ENCODE data around the gene UFSP2. TPM values are rescaled to one million over a fixed set of nuclear protein-coding genes. Genes with fewer than 3 reads are reported as not detected.

The UFSP2 gene
- total and polyA plus RNA-seq, 2 donors, result 19.9 to 38.9 TPM

DNA sequence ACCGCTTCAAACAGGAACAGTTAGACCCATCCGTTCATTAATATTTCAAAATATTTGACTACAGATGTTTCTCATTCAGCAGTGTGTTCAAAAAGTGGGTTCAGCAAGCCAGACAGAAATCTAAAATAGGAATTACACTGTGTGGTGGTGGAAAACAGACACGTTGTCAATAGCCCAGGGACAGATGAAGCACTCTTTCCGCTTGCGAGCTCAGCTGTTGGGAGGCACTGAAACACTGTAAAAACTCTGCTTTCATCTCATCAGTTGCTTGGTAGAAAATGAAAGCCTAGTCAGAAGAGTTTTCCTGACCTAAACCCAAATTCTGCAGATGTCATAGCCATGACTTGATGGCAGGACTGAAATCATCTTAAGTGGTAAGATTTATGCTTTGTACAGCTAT is 68.6 kb downstream of the UFSP2 start:
- Histone ChIP-seq H3K4me3 (ENCODE audit: low read length in 2 of 2) (no peak overlapping the region), H3K27ac (ENCODE audit: low read depth in 1 of 2, low read length in 1 of 2) (no peak overlapping the region), H3K27me3 (ENCODE audit: control insufficient read depth in 2 of 2, insufficient read depth in 1 of 2, low read length in 1 of 2) (no peaks in the 10 kb centered on the region), H3K36me3 (ENCODE audit: control insufficient read depth in 2 of 2, insufficient read depth in 2 of 2, low read length in 1 of 2) (no peaks in the 10 kb centered on the region), H3K9me3 (ENCODE audit: control insufficient read depth in 2 of 2, insufficient read depth in 1 of 2, low read length in 1 of 2) (no peaks in the 10 kb centered on the region), H3K4me1 (ENCODE audit: control insufficient read depth in 2 of 2, insufficient read depth in 2 of 2, low read length in 2 of 2) (no peaks in the 10 kb centered on the region)
- 97% methylated on average over 5 of the region's 5 CpGs for WGBS
- DNase-seq (ENCODE audit: low read depth in 6 of 9, low spot score in 9 of 9), result no peak

DNA sequence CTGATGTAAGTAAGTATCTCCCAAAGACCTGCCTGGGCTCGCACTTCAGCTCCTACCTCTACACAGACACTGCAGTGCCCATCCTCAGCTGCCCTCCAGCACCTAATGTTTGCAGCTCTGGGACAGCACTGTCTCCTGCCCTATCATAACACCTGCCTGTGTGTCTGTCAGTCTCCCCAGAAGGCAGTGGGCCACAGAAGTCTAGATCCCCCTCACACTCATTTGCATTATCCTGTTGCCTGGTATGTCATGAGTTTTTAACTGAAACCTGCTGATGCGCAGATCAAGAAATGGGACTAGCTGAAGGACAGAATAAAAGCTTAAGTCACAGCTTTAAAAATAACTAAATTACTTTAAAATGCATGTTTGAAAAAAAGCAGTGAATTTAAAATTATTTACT is 73.0 kb downstream of the UFSP2 start:
- WGBS, result 98% methylated on average over 2 of the region's 2 CpGs
- no peaks in the 10 kb centered on the region for H3K27me3 ChIP-seq (ENCODE audit: control insufficient read depth in 2 of 2, insufficient read depth in 1 of 2, low read length in 1 of 2)
- H3K4me1 ChIP-seq (ENCODE audit: control insufficient read depth in 2 of 2, insufficient read depth in 2 of 2, low read length in 2 of 2), result no peaks in the 10 kb centered on the region
- no peaks in the 10 kb centered on the region for H3K9me3 ChIP-seq (ENCODE audit: control insufficient read depth in 2 of 2, insufficient read depth in 1 of 2, low read length in 1 of 2)
- no peak for DNase-seq (ENCODE audit: low read depth in 6 of 9, low spot score in 9 of 9)
- H3K4me3 ChIP-seq (ENCODE audit: low read length in 2 of 2), result no peak overlapping the region
- no peaks in the 10 kb centered on the region for H3K36me3 ChIP-seq (ENCODE audit: control insufficient read depth in 2 of 2, insufficient read depth in 2 of 2, low read length in 1 of 2)
- H3K27ac ChIP-seq (ENCODE audit: low read depth in 1 of 2, low read length in 1 of 2), result no peak overlapping the region

DNA sequence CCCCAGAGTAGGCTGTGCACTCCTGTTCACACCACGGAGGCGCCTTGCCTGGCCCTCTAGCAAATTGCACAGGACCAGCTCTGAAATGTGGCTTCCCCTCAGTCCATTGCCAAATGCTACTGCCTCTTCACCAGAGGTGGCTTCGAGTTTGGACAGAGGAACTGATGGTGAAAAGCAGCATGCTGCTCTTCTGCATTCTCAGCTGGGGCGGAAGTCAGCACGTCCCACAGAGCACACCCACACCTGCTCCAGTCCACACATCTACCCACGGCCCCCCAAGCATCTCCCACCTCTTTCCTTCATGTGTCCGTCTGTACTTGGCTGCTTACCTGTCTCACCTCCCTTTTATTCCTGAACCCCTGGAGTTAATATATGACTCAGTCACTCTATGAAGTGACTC is 73.6 kb downstream of the UFSP2 start:
- no peaks in the 10 kb centered on the region for H3K36me3 ChIP-seq (ENCODE audit: control insufficient read depth in 2 of 2, insufficient read depth in 2 of 2, low read length in 1 of 2)
- WGBS, result 91% methylated on average over 7 of the region's 7 CpGs

DNA sequence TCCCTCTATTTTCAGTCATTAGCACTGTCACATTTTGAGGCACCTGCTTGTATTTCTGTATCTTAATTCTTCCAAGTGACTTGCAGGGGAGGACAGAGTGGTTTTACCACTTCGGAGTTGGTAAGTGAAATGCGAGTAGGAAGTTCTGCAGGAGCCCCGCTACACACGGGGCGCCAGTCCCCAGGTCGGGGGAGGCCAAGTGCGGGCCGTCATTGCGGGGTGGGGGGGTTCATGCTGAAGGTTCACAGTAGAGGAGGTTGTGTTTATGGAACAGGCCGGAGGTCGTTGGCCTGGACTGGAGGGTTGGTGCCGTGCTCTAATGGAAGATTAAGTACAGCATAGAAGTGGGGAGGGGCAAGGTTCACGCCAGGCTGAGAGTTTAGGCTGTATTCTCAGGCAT is 74.1 kb downstream of the UFSP2 start:
- Histone ChIP-seq H3K36me3 (ENCODE audit: control insufficient read depth in 2 of 2, insufficient read depth in 2 of 2, low read length in 1 of 2) (no peaks in the 10 kb centered on the region), H3K27me3 (ENCODE audit: control insufficient read depth in 2 of 2, insufficient read depth in 1 of 2, low read length in 1 of 2) (no peaks in the 10 kb centered on the region), H3K4me3 (ENCODE audit: low read length in 2 of 2) (no peak overlapping the region), H3K4me1 (ENCODE audit: control insufficient read depth in 2 of 2, insufficient read depth in 2 of 2, low read length in 2 of 2) (no peaks in the 10 kb centered on the region), H3K9me3 (ENCODE audit: control insufficient read depth in 2 of 2, insufficient read depth in 1 of 2, low read length in 1 of 2) (no peaks in the 10 kb centered on the region), H3K27ac (ENCODE audit: low read depth in 1 of 2, low read length in 1 of 2) (no peak overlapping the region)
- DNase-seq (ENCODE audit: low read depth in 6 of 9, low spot score in 9 of 9), result no peak
- 94% methylated on average over 13 of the region's 13 CpGs for WGBS

More for the DNA sequence above, 73.6 kb downstream of the UFSP2 start:
- no peaks in the 10 kb centered on the region for H3K9me3 ChIP-seq (ENCODE audit: control insufficient read depth in 2 of 2, insufficient read depth in 1 of 2, low read length in 1 of 2)
- H3K27ac ChIP-seq (ENCODE audit: low read depth in 1 of 2, low read length in 1 of 2), result no peak overlapping the region
- DNase-seq (ENCODE audit: low read depth in 6 of 9, low spot score in 9 of 9), result no peak
- no peaks in the 10 kb centered on the region for H3K27me3 ChIP-seq (ENCODE audit: control insufficient read depth in 2 of 2, insufficient read depth in 1 of 2, low read length in 1 of 2)
- no peak overlapping the region for H3K4me3 ChIP-seq (ENCODE audit: low read length in 2 of 2)
- no peaks in the 10 kb centered on the region for H3K4me1 ChIP-seq (ENCODE audit: control insufficient read depth in 2 of 2, insufficient read depth in 2 of 2, low read length in 2 of 2)

Other genes starting within 250 kb of the UFSP2 start
- 12.8 TPM for gene CFAP97, start 222.0 kb downstream of the UFSP2 start, total RNA-seq
- 9.5 TPM for gene CFAP97, start 222.0 kb downstream of the UFSP2 start, polyA plus RNA-seq
- 8.5 TPM for gene SNX25, start 216.4 kb downstream of the UFSP2 start, total RNA-seq
- 7.9 TPM for gene SNX25, start 216.4 kb downstream of the UFSP2 start, polyA plus RNA-seq
- gene LRP2BP, start 30.0 kb downstream of the UFSP2 start, total RNA-seq, result 0.71 TPM
- 0.91 TPM for gene LRP2BP, start 30.0 kb downstream of the UFSP2 start, polyA plus RNA-seq
- 11.0 TPM for gene ANKRD37, start 29.1 kb downstream of the UFSP2 start, total RNA-seq
- gene ANKRD37, start 29.1 kb downstream of the UFSP2 start, polyA plus RNA-seq, result 13.6 TPM
- gene CCDC110, start 45.8 kb upstream of the UFSP2 start, total RNA-seq, result 0.24 TPM
- gene CCDC110, start 45.8 kb upstream of the UFSP2 start, polyA plus RNA-seq, result 0.30 TPM
- 8.6 TPM for gene PDLIM3, start 109.5 kb upstream of the UFSP2 start, total RNA-seq
- 21.8 TPM for gene PDLIM3, start 109.5 kb upstream of the UFSP2 start, polyA plus RNA-seq

Measured in thymus (tissue), 11 donors.